ENCODE measurements around the gene DNAH14.
"Not testable (repeated sequence)": the region's sequence is repeated elsewhere in the genome, so short reads cannot be mapped to it uniquely, and the experiment has no call there.

Gene DNAH14

GRCh38 chr1:225156254-225156653 lies 226.8 kb downstream of the DNAH14 start:
- no peak overlapping the region for H3K4me3 ChIP-seq
- TF ChIP-seq CTCF (IDR thresholded peaks at IDR 0.05) = no peak
- H3K27ac ChIP-seq = no peak overlapping the region
- no peak for DNase-seq (ENCODE audit: low spot score)

GRCh38 chr1:225158291-225158690 lies 228.8 kb downstream of the DNAH14 start:
- H3K4me3 ChIP-seq = no peak overlapping the region
- no peak for DNase-seq (ENCODE audit: low spot score)
- no peak overlapping the region for H3K27ac ChIP-seq
- TF ChIP-seq CTCF (IDR thresholded peaks at IDR 0.05) = no peak

- DNase-seq (ENCODE audit: low spot score) = no peak
- no peak for TF ChIP-seq CTCF (IDR thresholded peaks at IDR 0.05)
- Histone ChIP-seq H3K27ac (no peak overlapping the region), H3K4me3 (no peak overlapping the region)
These were observed 230.3 kb downstream of the DNAH14 start for GRCh38 chr1:225159793-225160192.

GRCh38 chr1:225177409-225177808 lies 247.9 kb downstream of the DNAH14 start:
- DNase-seq (ENCODE audit: low spot score); H3K27ac ChIP-seq: not testable (repeated sequence)

GRCh38 chr1:225179686-225180085 lies 250.2 kb downstream of the DNAH14 start:
- DNase-seq (ENCODE audit: low spot score) = no peak
- H3K27ac ChIP-seq = no peak overlapping the region
- no peak for TF ChIP-seq CTCF (IDR thresholded peaks at IDR 0.05)
- H3K4me3 ChIP-seq = no peak overlapping the region

More at GRCh38 chr1:225177409-225177808, 247.9 kb downstream of the DNAH14 start:
- H3K4me3 ChIP-seq = not testable (repeated sequence)

DNA sequence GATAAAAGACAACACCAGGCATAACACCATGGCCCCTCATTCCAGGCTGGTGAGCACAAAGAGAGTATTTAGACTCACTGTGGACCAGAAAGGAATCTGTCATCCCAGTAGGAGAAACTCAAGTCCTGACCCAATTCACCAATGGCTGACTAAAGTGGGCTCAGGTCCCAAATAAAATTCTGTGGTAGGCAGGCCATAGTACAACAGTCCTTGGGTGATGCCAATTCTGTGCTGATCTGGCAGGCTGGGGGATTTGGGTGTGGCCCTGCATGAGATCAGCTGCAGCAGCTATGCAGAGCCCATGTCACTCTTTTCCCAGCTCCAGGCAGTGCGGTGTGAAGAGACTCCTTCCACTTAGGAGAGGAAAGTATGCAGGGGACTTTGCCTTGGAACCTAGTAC lies 253.2 kb downstream of the DNAH14 start:
- H3K27ac ChIP-seq = no peak overlapping the region
- no peak for DNase-seq (ENCODE audit: low spot score)
- H3K4me3 ChIP-seq = no peak overlapping the region
- TF ChIP-seq CTCF (IDR thresholded peaks at IDR 0.05) = no peak

GRCh38 chr1:225191199-225191753 lies 261.8 kb downstream of the DNAH14 start:
- DNase-seq (ENCODE audit: low spot score) = no peak
- Histone ChIP-seq H3K27ac (no peak overlapping the region), H3K4me3 (no peak overlapping the region)
- no peak for TF ChIP-seq CTCF (IDR thresholded peaks at IDR 0.05)

DNA sequence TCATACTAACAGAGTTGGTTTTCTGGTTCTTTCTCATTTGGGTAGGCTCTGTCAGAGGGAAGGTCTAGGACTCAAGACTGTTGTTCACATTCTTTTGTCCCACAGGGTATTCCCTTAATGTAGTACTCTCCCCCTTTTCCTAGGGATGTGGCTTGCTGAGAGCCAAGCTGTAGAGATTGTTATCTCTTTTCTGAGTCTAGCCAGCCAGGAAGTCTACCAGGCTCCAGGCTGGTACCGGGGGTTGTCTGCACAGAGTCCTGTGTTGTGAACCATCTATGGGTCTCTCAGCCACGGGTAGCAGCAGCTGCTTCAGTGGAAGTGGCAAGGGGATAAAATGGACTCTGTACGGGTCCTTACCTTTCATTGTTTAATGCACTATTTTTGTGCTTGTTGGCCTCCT lies 272.0 kb downstream of the DNAH14 start:
- no peak for DNase-seq (ENCODE audit: low spot score)
- Histone ChIP-seq H3K4me3 (no peak overlapping the region), H3K27ac (no peak overlapping the region)
- TF ChIP-seq CTCF (IDR thresholded peaks at IDR 0.05) = no peak
